Activated CD4-positive, alpha-beta T cell treated with anti-CD3 and anti-CD28 coated beads, Interleukin-2, amount 10 ng/mL, durations not matched to agents 24 days and 14 days (primary cell): ENCODE measurements around the gene ANKH. TPM values are rescaled to one million over a fixed set of nuclear protein-coding genes. Genes with fewer than 3 reads are reported as not detected.

Experiments used
- DNase-seq: peaks from one replicate; pipeline ENCODE4 v3.0.0; 2022
- H3K27ac Mint-ChIP-seq: one replicate; pipeline ENCODE4 v1.8.0; 2022; ENCODE audit warnings: mild to moderate bottlenecking, mixed read lengths
- H3K27me3 Mint-ChIP-seq: one replicate; pipeline ENCODE4 v1.8.0; 2022; ENCODE audit warnings: mixed read lengths
- H3K36me3 Mint-ChIP-seq: one replicate; pipeline ENCODE4 v1.8.0; 2022; ENCODE audit warnings: low read depth, mild to moderate bottlenecking, mixed read lengths
- H3K4me1 Mint-ChIP-seq: one replicate; pipeline ENCODE4 v1.8.0; 2021; ENCODE audit warnings: mixed read lengths
- H3K4me3 Mint-ChIP-seq: one replicate; pipeline ENCODE4 v1.8.0; 2022; ENCODE audit warnings: mild to moderate bottlenecking, moderate library complexity, mixed read lengths
- H3K9me3 Mint-ChIP-seq: one replicate; pipeline ENCODE4 v1.8.0; 2021; ENCODE audit warnings: mixed read lengths
- intact Hi-C: fragments of 100-400 bp; cut with micrococcal nuclease; formaldehyde crosslinking; loops from one replicate; pipeline ENCODE4 v1.15.1; 2023
- total RNA-seq: library from RNA; stranded (reverse); gene quantifications from 2 replicates; pipeline ENCODE4 v1.2.3, GENCODE V29; 2022

Gene ANKH
- total RNA-seq, 1 donor from 2014 or later = 46.7 TPM

GRCh38 chr5:14699807-14700400 is 171.7 kb downstream of the ANKH start:
- Mint-ChIP-seq H3K27me3 (no peaks in the 10 kb centered on the region), H3K36me3 (peaks cover 72% of the 10 kb centered on the region), H3K4me3 (no peak overlapping the region), H3K9me3 (no peaks in the 10 kb centered on the region), H3K4me1 (peaks cover 57% of the 10 kb centered on the region), H3K27ac (peak overlapping the region; percentile 18)
- intact Hi-C loops = no loop called here
- peak; percentile 52 for DNase-seq

GRCh38 chr5:14699159-14699558 is 172.4 kb downstream of the ANKH start:
- Mint-ChIP-seq H3K36me3 (peaks cover 69% of the 10 kb centered on the region), H3K27me3 (no peaks in the 10 kb centered on the region), H3K9me3 (no peaks in the 10 kb centered on the region), H3K4me3 (no peak overlapping the region), H3K4me1 (peaks cover 50% of the 10 kb centered on the region), H3K27ac (peak overlapping the region; percentile 84)
- intact Hi-C loops = no loop called here
- DNase-seq = peak; percentile 52

DNA sequence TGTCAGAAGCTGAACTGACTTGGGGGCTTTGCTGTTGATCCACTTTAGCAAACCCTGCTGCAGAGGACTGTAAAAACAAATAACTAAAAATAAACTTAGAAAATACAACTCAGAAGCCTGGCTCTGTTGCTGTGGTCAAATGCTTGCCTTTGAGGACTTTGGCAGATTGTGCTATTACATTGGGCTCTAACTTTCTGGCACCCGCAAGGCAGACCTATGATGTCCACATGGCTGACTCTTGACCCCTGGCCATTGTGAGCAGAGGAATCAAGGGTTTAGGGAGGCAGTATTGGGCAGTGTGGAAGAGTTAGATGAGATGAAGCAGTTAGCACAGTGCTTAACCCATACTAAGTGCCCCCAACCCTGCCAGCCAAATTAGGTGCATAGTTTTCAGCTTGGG is 173.1 kb downstream of the ANKH start:
- H3K27ac Mint-ChIP-seq = peak overlapping the region; percentile 84
- no peaks in the 10 kb centered on the region for H3K9me3 Mint-ChIP-seq
- intact Hi-C loops = no loop called here
- no peak for DNase-seq
- H3K4me1 Mint-ChIP-seq = peaks cover 45% of the 10 kb centered on the region
- H3K4me3 Mint-ChIP-seq = no peak overlapping the region
- H3K27me3 Mint-ChIP-seq = no peaks in the 10 kb centered on the region
- H3K36me3 Mint-ChIP-seq = peaks cover 70% of the 10 kb centered on the region

DNA sequence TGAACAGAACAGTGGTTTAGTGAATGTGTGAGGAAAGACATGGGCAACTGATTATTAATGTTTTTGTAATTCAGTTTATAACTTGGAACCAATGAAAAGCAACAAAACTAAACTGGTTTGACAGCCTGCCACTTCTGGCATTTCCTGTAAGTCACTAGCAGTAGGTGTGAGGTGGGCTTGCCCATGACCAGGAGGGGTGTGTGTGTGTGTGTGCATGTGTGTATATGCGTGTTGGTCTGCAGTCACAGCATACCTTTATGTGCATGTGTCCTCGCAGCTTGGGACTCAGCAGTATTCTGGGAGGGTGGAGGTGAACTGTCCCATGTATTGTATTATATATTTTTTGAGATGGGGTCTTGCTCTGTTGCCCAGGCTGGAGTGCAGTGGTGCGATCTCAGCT is 174.7 kb downstream of the ANKH start:
- peak; percentile 54 for DNase-seq
- Mint-ChIP-seq H3K4me1 (peaks cover 35% of the 10 kb centered on the region), H3K27me3 (no peaks in the 10 kb centered on the region), H3K4me3 (no peak overlapping the region), H3K9me3 (no peaks in the 10 kb centered on the region), H3K27ac (no peak overlapping the region), H3K36me3 (peaks cover 76% of the 10 kb centered on the region)
- intact Hi-C loops = no loop called here

DNA sequence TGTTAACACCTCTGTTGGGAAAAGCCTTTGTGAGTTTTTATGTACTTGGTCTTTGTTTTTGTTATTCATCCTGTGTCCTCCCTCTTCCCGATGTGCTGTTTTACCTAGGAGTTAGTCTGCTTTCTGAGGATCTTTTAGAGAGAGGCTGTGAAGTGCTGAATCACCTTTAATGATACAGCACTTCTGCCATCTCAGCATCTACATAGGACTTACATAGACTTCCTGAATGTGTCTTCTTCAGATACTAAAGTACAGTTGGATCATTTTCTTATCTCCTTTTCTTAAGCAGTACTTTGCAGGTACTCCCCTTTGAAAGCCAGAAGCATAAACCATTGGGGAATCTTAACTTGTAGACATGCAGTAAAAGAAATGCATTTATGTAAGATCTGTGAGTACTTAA is 175.5 kb downstream of the ANKH start:
- Mint-ChIP-seq H3K27me3 (no peaks in the 10 kb centered on the region), H3K4me3 (no peak overlapping the region), H3K9me3 (no peaks in the 10 kb centered on the region), H3K36me3 (peaks cover 79% of the 10 kb centered on the region), H3K4me1 (peaks cover 30% of the 10 kb centered on the region), H3K27ac (peak overlapping the region; percentile 51)
- DNase-seq = no peak
- intact Hi-C loops = no loop called here

- intact Hi-C loops = no loop called here
- Mint-ChIP-seq H3K4me1 (peaks cover 26% of the 10 kb centered on the region), H3K27ac (no peak overlapping the region), H3K4me3 (no peak overlapping the region), H3K36me3 (peaks cover 86% of the 10 kb centered on the region), H3K27me3 (no peaks in the 10 kb centered on the region), H3K9me3 (peaks cover 5% of the 10 kb centered on the region)
- no peak for DNase-seq
Observed at GRCh38 chr5:14695152-14695551, 176.4 kb downstream of the ANKH start.

GRCh38 chr5:14693070-14693469 is 178.5 kb downstream of the ANKH start:
- Mint-ChIP-seq H3K27me3 (no peaks in the 10 kb centered on the region), H3K4me3 (no peak overlapping the region), H3K4me1 (peaks cover 12% of the 10 kb centered on the region), H3K36me3 (peaks cover 85% of the 10 kb centered on the region), H3K9me3 (peaks cover 12% of the 10 kb centered on the region), H3K27ac (no peak overlapping the region)
- intact Hi-C loops = no loop called here
- DNase-seq = no peak

DNA sequence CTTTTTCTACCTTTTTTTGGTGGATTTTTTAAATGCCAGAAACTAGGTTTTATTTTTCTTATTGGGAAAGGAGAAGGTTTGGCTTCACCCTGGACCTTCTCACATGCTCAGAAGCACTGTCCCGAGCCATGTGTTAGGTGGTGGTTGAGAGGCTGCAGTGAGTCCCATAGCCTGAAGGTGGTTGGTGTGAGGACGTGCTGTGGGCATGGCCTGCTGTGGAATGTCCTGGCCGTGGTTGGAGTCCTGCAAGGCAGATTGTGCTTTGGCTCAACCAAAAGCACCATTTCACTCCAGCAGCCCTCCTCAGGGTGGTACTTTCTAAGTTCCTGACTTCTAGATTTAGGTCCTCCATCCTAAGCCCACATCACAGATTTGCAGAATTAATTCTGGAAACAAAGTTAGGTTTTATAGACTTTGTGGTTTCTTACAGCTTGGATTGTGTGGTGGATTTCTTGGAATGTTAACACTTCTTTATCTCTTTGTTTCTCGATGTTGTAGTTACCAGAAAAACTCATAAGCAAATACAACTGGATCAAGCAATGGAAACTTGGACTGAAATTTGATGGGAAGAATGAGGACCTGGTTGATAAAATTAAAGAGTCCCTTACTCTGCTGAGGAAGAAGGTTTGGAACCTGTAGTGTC is 184.4 kb downstream of the ANKH start:
- Mint-ChIP-seq H3K27ac (peak overlapping the region; percentile 11), H3K27me3 (no peaks in the 10 kb centered on the region), H3K4me1 (peaks cover 15% of the 10 kb centered on the region), H3K9me3 (peaks cover 12% of the 10 kb centered on the region), H3K36me3 (peaks cover 75% of the 10 kb centered on the region), H3K4me3 (no peak overlapping the region)
- intact Hi-C loops = loop anchor here (5.0 kb wide), 1 partner anchor 185 kb away; the partner anchor contains the start of gene ANKH
- no peak for DNase-seq

DNA sequence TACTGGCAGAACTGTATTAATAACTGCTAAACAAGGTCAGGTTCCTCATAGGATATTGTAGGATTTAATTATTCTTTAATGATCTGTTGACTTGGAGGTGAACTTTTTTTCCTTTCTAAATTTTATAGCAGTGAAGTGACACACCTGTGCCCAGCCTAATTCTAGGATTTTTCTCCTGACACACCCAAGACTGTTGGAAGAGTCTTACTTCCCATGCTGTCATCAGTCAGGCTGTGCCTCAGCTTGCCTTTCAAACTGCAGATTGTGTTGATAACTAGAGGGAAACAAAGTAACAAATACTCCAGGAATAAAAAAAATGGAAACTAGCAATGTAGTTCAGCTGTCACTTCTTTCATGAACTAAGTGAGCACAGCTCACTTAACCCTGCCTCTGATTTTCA is 185.1 kb downstream of the ANKH start:
- intact Hi-C loops = loop anchor here (1.0 to 5.0 kb wide), 2 partner anchors 37 to 186 kb away; partner anchors contain the start of gene ANKH
- Mint-ChIP-seq H3K4me1 (peaks cover 15% of the 10 kb centered on the region), H3K4me3 (no peak overlapping the region), H3K27ac (no peak overlapping the region), H3K36me3 (peaks cover 75% of the 10 kb centered on the region), H3K27me3 (no peaks in the 10 kb centered on the region), H3K9me3 (peaks cover 12% of the 10 kb centered on the region)
- no peak for DNase-seq

DNA sequence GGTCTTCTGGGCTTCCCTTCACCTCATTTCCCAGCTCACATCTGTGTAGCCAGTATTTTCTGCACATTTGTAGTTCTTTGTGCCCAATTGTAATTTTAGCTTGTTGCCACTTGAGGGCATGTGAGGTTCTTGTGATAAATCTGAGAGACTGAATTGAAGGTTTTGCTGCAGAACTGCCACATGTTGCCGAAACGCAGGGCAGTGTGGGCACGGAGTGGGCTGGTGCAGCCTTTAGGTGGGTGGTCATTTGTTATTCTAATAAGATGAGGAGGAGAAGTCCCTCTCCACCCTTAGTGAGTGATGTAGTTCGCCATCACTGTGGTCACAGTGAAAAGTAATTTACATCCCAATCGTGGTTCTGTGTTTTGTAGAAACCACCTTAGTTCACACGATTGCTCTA is 185.8 kb downstream of the ANKH start:
- H3K27ac Mint-ChIP-seq = peak overlapping the region; percentile 42
- H3K36me3 Mint-ChIP-seq = peaks cover 74% of the 10 kb centered on the region
- H3K27me3 Mint-ChIP-seq = no peaks in the 10 kb centered on the region
- peaks cover 15% of the 10 kb centered on the region for H3K4me1 Mint-ChIP-seq
- no peak overlapping the region for H3K4me3 Mint-ChIP-seq
- H3K9me3 Mint-ChIP-seq = peaks cover 11% of the 10 kb centered on the region
- DNase-seq = peak; percentile 83
- intact Hi-C loops = loop anchor here (1.0 to 5.0 kb wide), 6 partner anchors 19 to 318 kb away; partner anchors contain the start of gene ANKH

GRCh38 chr5:14684757-14685156 is 186.8 kb downstream of the ANKH start:
- peaks cover 4% of the 10 kb centered on the region for H3K9me3 Mint-ChIP-seq

GRCh38 chr5:14683906-14684455 is 187.6 kb downstream of the ANKH start:
- Mint-ChIP-seq H3K27ac (no peak overlapping the region), H3K4me1 (peaks cover 18% of the 10 kb centered on the region), H3K36me3 (peaks cover 66% of the 10 kb centered on the region), H3K9me3 (no peaks in the 10 kb centered on the region), H3K4me3 (no peak overlapping the region), H3K27me3 (no peaks in the 10 kb centered on the region)
- no peak for DNase-seq
- intact Hi-C loops = loop anchor here (2.0 kb wide), 1 partner anchor 17 kb away; no protein-coding TSS in a partner anchor

More at GRCh38 chr5:14684757-14685156, 186.8 kb downstream of the ANKH start:
- H3K36me3 Mint-ChIP-seq = peaks cover 69% of the 10 kb centered on the region
- DNase-seq = no peak
- peaks cover 18% of the 10 kb centered on the region for H3K4me1 Mint-ChIP-seq
- no peak overlapping the region for H3K27ac Mint-ChIP-seq
- no peak overlapping the region for H3K4me3 Mint-ChIP-seq
- intact Hi-C loops = loop anchor here (1.0 to 5.0 kb wide), 5 partner anchors 18 to 319 kb away; partner anchors contain the start of gene ANKH
- H3K27me3 Mint-ChIP-seq = no peaks in the 10 kb centered on the region

- H3K36me3 Mint-ChIP-seq = peaks cover 55% of the 10 kb centered on the region
- no peak for DNase-seq
- H3K4me1 Mint-ChIP-seq = peaks cover 28% of the 10 kb centered on the region
- H3K4me3 Mint-ChIP-seq = no peak overlapping the region
- H3K27ac Mint-ChIP-seq = no peak overlapping the region
- intact Hi-C loops = no loop called here
- no peaks in the 10 kb centered on the region for H3K9me3 Mint-ChIP-seq
- H3K27me3 Mint-ChIP-seq = no peaks in the 10 kb centered on the region
Observed at GRCh38 chr5:14681236-14681752, 190.3 kb downstream of the ANKH start.

DNA sequence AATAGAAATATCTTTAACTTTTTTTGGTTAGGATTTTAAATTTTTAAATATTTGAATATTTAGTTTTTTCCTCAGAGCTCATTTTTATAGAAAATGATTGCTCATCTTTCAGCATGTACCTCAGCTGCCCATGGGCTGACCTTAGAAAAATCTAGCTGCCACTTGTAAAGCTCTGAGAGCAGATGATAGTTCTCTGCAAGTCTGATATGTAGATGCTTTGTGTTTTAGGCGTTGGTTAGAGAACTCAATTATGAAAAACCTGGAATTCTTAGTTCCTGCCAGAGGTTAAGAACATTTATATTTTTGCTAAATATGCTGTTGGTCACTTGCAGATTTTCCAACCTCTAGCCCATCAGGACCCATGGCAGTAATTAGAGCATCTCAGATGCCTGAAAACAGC is 192.0 kb downstream of the ANKH start:
- Mint-ChIP-seq H3K4me3 (no peak overlapping the region), H3K27me3 (no peaks in the 10 kb centered on the region), H3K9me3 (no peaks in the 10 kb centered on the region), H3K27ac (no peak overlapping the region), H3K4me1 (peaks cover 35% of the 10 kb centered on the region), H3K36me3 (peaks cover 56% of the 10 kb centered on the region)
- no peak for DNase-seq
- intact Hi-C loops = no loop called here
